SK-N-SH (cell line): ENCODE measurements around the gene BRICD5.

Experiments used
- CHD2 ChIP-seq: fragments of 150-350 bp; IDR thresholded peaks from 2 replicates; pipeline ENCODE4 v1.6.1; 2018; ENCODE audit warnings: low read length; ENCODE audit not compliant: partially characterized antibody
- CTCF ChIP-seq: fragments of 200-600 bp; sonication (generic); IDR thresholded peaks from 2 replicates; pipeline ENCODE4 v1.6.1; 2017; ENCODE audit warnings: antibody characterized with exemption, mild to moderate bottlenecking, moderate library complexity
- EZH2phosphoT487 ChIP-seq: fragments of 200-600 bp; sonication (generic); IDR thresholded peaks from 2 replicates; pipeline ENCODE4 v1.6.1; 2017; ENCODE audit warnings: low read depth, mixed run types, mild to moderate bottlenecking, antibody characterized with exemption, moderate library complexity, borderline replicate concordance
- GABPA ChIP-seq: IDR thresholded peaks from 2 replicates; pipeline ENCODE4 v1.4.0; 2012; ENCODE audit warnings: low read depth, mild to moderate bottlenecking
- JUND ChIP-seq: IDR thresholded peaks from 2 replicates; pipeline ENCODE4 v1.4.0; 2012
- MEF2A ChIP-seq: IDR thresholded peaks from 2 replicates; pipeline ENCODE4 v1.4.0; 2012; ENCODE audit warnings: low read depth, borderline replicate concordance
- NRF1 ChIP-seq: IDR thresholded peaks from 2 replicates; pipeline ENCODE4 v1.6.1; 2012; ENCODE audit warnings: low read depth, mild to moderate bottlenecking, low read length
- PBX3 ChIP-seq: IDR thresholded peaks from 2 replicates; pipeline ENCODE4; 2012
- REST ChIP-seq: IDR thresholded peaks from 2 replicates; pipeline ENCODE4 v1.6.1; 2012; ENCODE audit warnings: mild to moderate bottlenecking, low read depth, low read length, moderate library complexity
- SMC3 ChIP-seq: IDR thresholded peaks from 2 replicates; pipeline ENCODE4 v1.6.1; 2012; ENCODE audit warnings: low read depth, low read length, improper control_type of control experiment
- TAF1 ChIP-seq: IDR thresholded peaks from 2 replicates; pipeline ENCODE4 v1.6.1; 2012; ENCODE audit warnings: low read depth, mild to moderate bottlenecking, low read length, moderate library complexity, borderline replicate concordance

- TF ChIP-seq CTCF (no peak), REST (no peak), JUND (no peak), PBX3 (no peak), SMC3 (no peak), EZH2phosphoT487 (no peak), GABPA (no peak), TAF1 (no peak), MEF2A (no peak), CHD2 (no peak), NRF1 (no peak)
These were observed 2.0 kb upstream of the BRICD5 start for GRCh38 chr16:2212362-2213324.
